Endometrium (tissue), 2 donors: Measurements from ENCODE around the gene IQCN.

ENCODE experiments used
- FAIRE-seq: peaks from 2 replicates; lab custom pipeline; 2012; peaks lifted over from hg19 to GRCh38; lab: Jason Lieb, UNC
- donor health status: control.
- donor health status: control.

The IQCN gene

GRCh38 chr19:18287836-18288772 lies 13.9 kb upstream of the IQCN start:
- FAIRE-seq: no peak

DNA sequence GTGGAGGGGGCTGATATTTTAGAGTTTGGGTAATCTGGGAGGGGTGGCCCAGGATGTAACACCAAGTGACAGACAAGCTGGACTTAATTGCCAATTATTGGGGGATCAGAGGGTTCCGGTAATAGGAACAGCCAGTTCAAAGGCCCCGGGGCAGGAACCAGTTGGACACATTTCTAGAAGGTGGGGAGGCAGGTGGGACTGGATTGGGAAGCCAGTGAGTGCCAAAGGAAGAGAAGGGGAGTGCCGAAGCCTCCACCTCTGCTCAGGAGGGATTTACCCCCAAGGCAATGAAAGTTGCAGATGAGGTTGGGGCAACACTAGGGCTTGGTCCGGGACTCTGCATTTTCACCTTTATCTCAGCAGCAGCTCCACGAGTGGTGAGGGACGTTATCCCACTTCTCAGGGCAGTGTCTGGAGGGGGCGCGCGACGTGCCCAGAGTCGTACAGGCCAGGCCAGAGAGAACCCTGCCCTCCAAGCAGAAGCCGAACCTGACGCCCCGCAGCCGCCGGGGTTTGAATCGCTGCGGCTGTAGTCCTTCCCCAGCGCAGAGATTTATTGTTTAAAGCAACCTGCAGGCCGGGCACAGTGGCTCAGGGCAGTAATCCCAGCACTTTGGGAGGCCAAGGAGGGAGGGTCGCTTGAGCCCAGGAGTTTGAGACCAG lies 12.9 kb upstream of the IQCN start:
- FAIRE-seq: no peak

GRCh38 chr19:18284712-18285360 lies 10.6 kb upstream of the IQCN start:
- no peak for FAIRE-seq

DNA sequence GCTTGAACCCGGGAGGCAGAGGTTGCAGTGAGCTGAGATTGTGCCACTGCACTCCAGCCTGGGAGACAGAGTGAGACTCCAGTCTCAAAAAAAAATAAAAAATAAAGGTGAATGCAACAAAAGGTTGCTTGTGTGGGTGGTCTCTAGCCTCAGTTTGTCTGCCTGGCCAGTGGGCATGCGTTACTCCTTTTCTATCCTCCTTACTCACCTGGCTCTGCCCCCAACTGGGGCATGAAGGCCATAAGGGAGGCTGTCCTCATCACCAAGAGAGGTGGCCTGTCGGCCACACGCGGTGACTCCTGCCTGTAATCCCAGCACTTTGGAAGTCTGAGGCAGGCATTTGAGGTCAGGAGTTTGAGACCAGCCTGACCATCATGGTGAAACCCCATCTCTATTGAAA lies 9.1 kb upstream of the IQCN start:
- no peak for FAIRE-seq

- no peak for FAIRE-seq
Observed at GRCh38 chr19:18282788-18283141, 8.5 kb upstream of the IQCN start.

- FAIRE-seq: no peak
Observed at GRCh38 chr19:18282021-18282787, 8.0 kb upstream of the IQCN start.

- FAIRE-seq: no peak
Observed at GRCh38 chr19:18281082-18282020, 7.1 kb upstream of the IQCN start, which contains the start of gene JUND. JUND (minus strand) TSS chr19:18281622; CDS start chr19:18281484, 138 bp downstream.

DNA sequence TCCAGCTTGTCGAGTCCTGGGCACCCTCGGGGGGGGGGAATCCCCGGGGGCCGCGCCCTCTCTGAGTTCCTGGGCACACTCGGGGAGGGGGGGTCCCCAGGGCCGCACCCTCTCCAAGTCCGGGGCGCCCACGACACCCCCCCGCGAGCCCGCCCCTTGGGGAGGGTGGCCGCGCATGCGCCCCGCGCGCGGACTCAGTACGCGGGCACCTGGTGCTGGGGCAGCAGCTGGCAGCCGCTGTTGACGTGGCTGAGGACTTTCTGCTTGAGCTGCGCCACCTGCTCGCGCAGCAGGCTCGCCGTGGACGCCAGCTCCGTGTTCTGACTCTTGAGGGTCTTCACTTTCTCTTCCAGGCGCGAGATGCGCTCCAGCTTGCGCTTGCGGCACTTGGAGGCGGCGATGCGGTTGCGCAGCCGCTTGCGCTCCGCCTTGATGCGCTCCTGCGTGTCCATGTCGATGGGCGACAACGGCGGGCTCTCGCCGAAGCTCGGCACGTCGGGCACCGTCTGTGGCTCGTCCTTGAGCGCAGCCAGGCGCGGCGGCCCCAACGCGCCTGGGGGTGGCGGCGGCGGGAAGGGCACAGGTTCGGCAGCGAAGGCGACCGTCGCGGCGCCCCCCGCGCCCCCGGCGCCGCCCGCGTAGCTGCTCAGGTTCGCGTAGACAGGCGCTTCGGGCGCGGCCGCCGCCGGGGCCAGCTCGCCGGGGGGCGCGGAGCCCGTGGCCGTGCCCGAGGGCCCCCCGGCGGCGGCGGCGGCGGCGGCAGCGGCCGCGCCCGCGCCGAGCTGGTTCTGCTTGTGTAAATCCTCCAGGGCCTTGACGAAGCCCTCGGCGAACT lies 6.2 kb upstream of the IQCN start:
- FAIRE-seq: no peak

- peak; percentile 82 for FAIRE-seq
Observed at GRCh38 chr19:18279516-18280246, 5.4 kb upstream of the IQCN start.

DNA sequence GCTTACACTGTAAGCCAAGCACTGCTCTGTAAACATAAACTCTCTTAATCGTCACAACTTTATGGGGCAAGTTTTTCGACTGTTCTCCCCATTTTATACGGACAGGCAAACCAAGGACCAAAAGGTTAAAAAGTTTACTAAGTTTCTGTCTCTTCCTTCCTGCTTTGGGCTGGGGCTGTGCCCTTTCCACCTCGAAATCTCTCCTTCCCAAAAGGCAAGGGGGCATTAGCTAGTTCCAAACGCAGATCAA lies 4.9 kb upstream of the IQCN start:
- no peak for FAIRE-seq

DNA sequence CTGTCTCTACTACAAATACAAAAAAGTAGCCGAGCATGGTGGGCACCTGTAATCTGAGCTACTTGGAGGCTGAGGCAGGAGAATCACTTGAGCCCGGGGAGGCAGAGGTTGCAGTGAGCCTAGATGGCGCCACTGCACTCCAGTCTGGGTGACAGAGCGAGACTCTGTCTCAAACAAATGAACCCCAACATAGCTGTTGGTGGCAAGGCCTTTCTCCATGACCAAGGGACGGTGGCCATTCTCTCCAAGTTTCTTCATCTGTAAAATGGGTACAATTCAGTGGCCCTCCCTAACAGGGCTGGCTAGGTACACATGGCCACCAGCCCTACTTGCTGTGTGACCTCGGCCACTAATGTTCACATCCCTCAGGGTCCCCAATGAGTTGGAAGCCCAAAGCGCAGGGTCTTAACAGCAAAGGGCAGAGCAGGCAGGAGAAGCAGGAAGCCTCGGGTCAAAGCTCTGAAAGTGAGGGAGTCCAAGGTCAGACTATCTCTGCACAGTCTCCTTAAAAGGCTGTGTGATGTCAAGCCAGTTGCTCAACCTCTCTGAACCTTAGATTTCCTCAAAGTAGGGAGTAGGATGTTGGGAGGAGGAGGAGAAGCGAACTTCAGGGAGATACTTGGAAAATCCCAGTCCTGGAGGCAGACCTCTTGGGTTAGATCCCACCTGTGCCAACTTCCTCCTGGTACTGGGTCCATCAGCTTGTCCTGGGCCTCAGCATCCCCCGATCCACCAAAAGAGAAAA lies 4.4 kb upstream of the IQCN start:
- FAIRE-seq: no peak

GRCh38 chr19:18274781-18275356 lies 617 bp upstream of the IQCN start:
- no peak for FAIRE-seq

- FAIRE-seq: no peak
Observed at GRCh38 chr19:18273561-18274218, 562 bp downstream of the IQCN start.

- FAIRE-seq: no peak
Observed at GRCh38 chr19:18271433-18271841, 2.8 kb downstream of the IQCN start.

DNA sequence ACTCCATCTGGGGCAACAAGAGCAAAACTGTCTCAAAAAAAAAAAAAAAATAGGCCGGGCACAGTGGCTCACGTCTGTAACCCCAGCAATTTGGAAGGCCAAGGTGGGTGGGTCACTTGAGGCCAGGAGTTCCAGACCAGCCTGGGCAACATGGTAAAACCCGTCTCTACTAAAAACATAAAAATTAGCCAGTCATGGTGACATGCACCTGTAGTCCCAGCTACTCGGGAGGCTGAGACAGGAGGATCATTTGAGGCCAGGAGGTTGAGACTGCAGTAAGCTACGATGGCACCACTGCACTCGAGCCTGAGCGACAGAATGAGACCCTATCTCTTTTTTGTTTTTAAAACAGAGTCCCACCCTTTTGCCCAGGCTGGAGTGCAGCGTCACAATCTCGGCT lies 3.9 kb downstream of the IQCN start:
- no peak for FAIRE-seq

GRCh38 chr19:18269070-18269723 lies 5.1 kb downstream of the IQCN start:
- peak; percentile 21 for FAIRE-seq
